Astrocyte of the cerebellum (primary cell): ENCODE results near the gene SNX25.

Experiments used
- DNase-seq: peaks from one replicate; pipeline ENCODE4 v3.0.0-alpha.2; 2011; ENCODE audit warnings: low read depth
- H3K4me3 ChIP-seq: 2 replicates; pipeline ENCODE4 v1.5.1; 2011; ENCODE audit warnings: mild to moderate bottlenecking, low read depth, low read length, moderate library complexity
- CTCF ChIP-seq: IDR thresholded peaks from 2 replicates; pipeline ENCODE4 v1.5.1; 2012; ENCODE audit warnings: low read length, low read depth, moderate library complexity, mild to moderate bottlenecking; ENCODE audit errors: missing control alignments
- in situ Hi-C: cut with HindIII; loops from 2 replicates; pipeline ENCODE4 v1.10.0; 2017; ENCODE audit warnings: low sequenced_read_pairs

SNX25 gene

GRCh38 chr4:185269286-185269685, 59.9 kb downstream of the SNX25 start:
- no peak overlapping the region for H3K4me3 ChIP-seq
- in situ Hi-C loops, result no loop called here
- no peak for TF ChIP-seq CTCF
- no peak for DNase-seq

GRCh38 chr4:185270037-185270436, 60.6 kb downstream of the SNX25 start:
- H3K4me3 ChIP-seq, result no peak overlapping the region
- in situ Hi-C loops, result no loop called here
- no peak for DNase-seq
- no peak for TF ChIP-seq CTCF

GRCh38 chr4:185270885-185271284, 61.5 kb downstream of the SNX25 start:
- TF ChIP-seq CTCF, result no peak
- DNase-seq, result no peak
- in situ Hi-C loops, result no loop called here
- no peak overlapping the region for H3K4me3 ChIP-seq

- in situ Hi-C loops, result no loop called here
- no peak for DNase-seq
- no peak overlapping the region for H3K4me3 ChIP-seq
- no peak for TF ChIP-seq CTCF
These were observed 62.8 kb downstream of the SNX25 start for GRCh38 chr4:185272245-185272644.

- in situ Hi-C loops, result no loop called here
- no peak for TF ChIP-seq CTCF
- no peak for DNase-seq
- H3K4me3 ChIP-seq, result no peak overlapping the region
These were observed 66.1 kb downstream of the SNX25 start for GRCh38 chr4:185275501-185275900.

- TF ChIP-seq CTCF, result no peak
- H3K4me3 ChIP-seq, result no peak overlapping the region
- no peak for DNase-seq
- in situ Hi-C loops, result no loop called here
These were observed 66.6 kb downstream of the SNX25 start for GRCh38 chr4:185276036-185276435.

- no peak for DNase-seq
- in situ Hi-C loops, result no loop called here
- no peak overlapping the region for H3K4me3 ChIP-seq
- no peak for TF ChIP-seq CTCF
These were observed 69.3 kb downstream of the SNX25 start for GRCh38 chr4:185278716-185279115.
